Measurements from ENCODE around the gene SCAMP4. TPM values are rescaled to one million over a fixed set of nuclear protein-coding genes. Genes with fewer than 3 reads are reported as not detected.

The SCAMP4 gene
- total RNA-seq, 1 experiment from 2014 or later = 18.4 TPM

DNA sequence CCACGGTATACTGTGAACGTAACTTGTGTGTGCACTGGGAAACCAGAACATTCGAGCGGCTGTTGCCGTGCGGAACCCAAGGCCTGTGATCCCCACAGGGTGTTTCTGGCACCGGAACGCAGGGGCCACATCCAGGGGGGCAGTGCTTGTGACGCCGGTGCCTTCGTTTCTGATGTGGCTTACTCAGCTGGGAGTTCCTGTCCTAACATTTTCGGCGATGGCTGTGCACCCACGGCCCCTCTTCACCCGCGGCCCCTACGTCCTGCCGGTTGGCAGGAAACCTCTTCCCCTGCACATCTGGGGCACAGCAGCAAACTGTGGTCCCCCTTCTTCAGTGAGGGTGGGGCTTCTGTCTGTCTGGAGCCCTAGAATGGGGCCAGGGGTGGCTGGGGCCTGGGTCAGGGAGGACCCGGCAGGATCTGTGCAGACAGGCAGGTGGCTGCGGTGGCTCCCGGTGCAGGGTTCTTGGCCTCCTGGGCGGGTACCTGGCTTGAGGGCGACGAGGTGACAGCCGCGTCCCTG lies 61.9 kb downstream of the SCAMP4 start:
- Histone ChIP-seq H3K79me2 (ENCODE audit: low read length) (peaks cover 19% of the 10 kb centered on the region; the same call in 1 of the 2 replicates), H3K27ac (ENCODE audit: low read length) (no peak overlapping the region), H3K36me3 (ENCODE audit: insufficient read depth, low read length) (no peaks in the 10 kb centered on the region), H3K27me3 (ENCODE audit: low read length) (no peaks in the 10 kb centered on the region), H3K4me2 (ENCODE audit: low read depth, low read length, poor library complexity, severe bottlenecking) (no peak overlapping the region), H4K20me1 (ENCODE audit: insufficient read depth, low read depth, low read length) (no peaks in the 10 kb centered on the region), H3K9me3 (ENCODE audit: low read length) (no peaks in the 10 kb centered on the region), H2AFZ (ENCODE audit: low read length) (no peak overlapping the region), H3K4me3 (ENCODE audit: low read length) (no peak overlapping the region), H3K4me1 (ENCODE audit: low read length) (no peaks in the 10 kb centered on the region), H3K9ac (ENCODE audit: low read length) (no peak overlapping the region), H3K9me2 (replicated peaks; ENCODE audit: insufficient read depth, low read length) (no peaks in the 10 kb centered on the region)
- DNase-seq = no peak

DNA sequence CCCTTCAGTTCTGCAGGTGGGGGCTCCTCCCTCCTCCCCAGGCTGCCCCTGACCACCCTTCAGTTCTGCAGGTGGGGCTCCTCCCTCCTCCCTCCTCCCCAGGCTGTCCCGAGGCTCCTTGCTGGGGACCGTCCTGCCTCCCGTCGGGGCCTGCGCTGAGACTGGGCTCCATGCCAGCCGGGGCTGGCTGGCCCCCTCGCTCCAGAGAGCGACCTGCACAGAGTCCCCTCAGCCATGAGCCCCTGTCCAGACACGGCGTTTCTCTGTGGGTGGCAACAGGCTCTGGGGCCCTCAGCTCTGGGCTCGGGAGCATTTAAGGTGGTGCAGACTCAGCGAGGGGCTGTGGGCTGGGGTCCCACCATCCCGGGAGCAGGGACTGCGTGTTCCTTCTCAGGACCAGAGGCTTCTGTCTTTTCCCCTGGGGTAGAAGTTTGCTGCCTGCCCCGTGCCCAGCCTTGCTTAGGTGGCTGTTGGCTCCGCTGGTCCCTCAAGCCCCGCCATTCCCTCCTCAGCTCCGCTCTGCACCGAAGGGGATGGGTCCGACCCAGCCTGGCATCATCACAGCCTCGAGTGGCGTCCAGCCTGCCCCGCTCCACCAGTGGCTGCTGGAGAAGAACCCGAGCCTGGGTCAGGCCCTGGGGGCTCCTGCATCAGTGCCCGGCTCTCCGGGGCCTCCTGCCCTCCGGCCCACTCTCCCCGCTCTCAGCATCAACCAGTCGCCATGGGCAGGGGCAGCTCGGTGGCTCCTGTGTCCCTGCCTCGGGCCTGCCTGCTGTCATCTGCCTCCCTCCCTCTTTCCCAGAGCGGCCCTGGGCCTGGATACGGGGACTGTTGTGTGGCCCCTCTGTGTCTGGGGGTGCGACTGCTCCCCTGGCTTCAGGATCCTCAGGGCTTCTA lies 63.3 kb downstream of the SCAMP4 start:
- Histone ChIP-seq H3K79me2 (ENCODE audit: low read length) (peaks cover 25% of the 10 kb centered on the region; the same call in 1 of the 2 replicates), H2AFZ (ENCODE audit: low read length) (no peak overlapping the region), H3K4me2 (ENCODE audit: low read depth, low read length, poor library complexity, severe bottlenecking) (no peak overlapping the region)

GRCh38 chr19:1969176-1970002 lies 64.2 kb downstream of the SCAMP4 start:
- Histone ChIP-seq H3K9ac (ENCODE audit: low read length) (no peak overlapping the region), H3K36me3 (ENCODE audit: insufficient read depth, low read length) (no peaks in the 10 kb centered on the region), H3K9me3 (ENCODE audit: low read length) (no peaks in the 10 kb centered on the region), H4K20me1 (ENCODE audit: insufficient read depth, low read depth, low read length) (no peaks in the 10 kb centered on the region), H3K4me2 (ENCODE audit: low read depth, low read length, poor library complexity, severe bottlenecking) (no peak overlapping the region), H3K4me3 (ENCODE audit: low read length) (no peak overlapping the region), H3K9me2 (replicated peaks; ENCODE audit: insufficient read depth, low read length) (no peaks in the 10 kb centered on the region), H2AFZ (ENCODE audit: low read length) (no peak overlapping the region), H3K4me1 (ENCODE audit: low read length) (no peaks in the 10 kb centered on the region), H3K27ac (ENCODE audit: low read length) (no peak overlapping the region), H3K79me2 (ENCODE audit: low read length) (peaks cover 29% of the 10 kb centered on the region), H3K27me3 (ENCODE audit: low read length) (no peaks in the 10 kb centered on the region)
- no peak for DNase-seq

More for the DNA sequence above, 63.3 kb downstream of the SCAMP4 start:
- Histone ChIP-seq H3K9me2 (replicated peaks; ENCODE audit: insufficient read depth, low read length) (no peaks in the 10 kb centered on the region), H4K20me1 (ENCODE audit: insufficient read depth, low read depth, low read length) (no peaks in the 10 kb centered on the region), H3K36me3 (ENCODE audit: insufficient read depth, low read length) (no peaks in the 10 kb centered on the region), H3K9ac (ENCODE audit: low read length) (no peak overlapping the region), H3K27me3 (ENCODE audit: low read length) (no peaks in the 10 kb centered on the region), H3K4me3 (ENCODE audit: low read length) (no peak overlapping the region), H3K27ac (ENCODE audit: low read length) (no peak overlapping the region), H3K4me1 (ENCODE audit: low read length) (no peaks in the 10 kb centered on the region), H3K9me3 (ENCODE audit: low read length) (no peaks in the 10 kb centered on the region)
- DNase-seq = no peak

DNA sequence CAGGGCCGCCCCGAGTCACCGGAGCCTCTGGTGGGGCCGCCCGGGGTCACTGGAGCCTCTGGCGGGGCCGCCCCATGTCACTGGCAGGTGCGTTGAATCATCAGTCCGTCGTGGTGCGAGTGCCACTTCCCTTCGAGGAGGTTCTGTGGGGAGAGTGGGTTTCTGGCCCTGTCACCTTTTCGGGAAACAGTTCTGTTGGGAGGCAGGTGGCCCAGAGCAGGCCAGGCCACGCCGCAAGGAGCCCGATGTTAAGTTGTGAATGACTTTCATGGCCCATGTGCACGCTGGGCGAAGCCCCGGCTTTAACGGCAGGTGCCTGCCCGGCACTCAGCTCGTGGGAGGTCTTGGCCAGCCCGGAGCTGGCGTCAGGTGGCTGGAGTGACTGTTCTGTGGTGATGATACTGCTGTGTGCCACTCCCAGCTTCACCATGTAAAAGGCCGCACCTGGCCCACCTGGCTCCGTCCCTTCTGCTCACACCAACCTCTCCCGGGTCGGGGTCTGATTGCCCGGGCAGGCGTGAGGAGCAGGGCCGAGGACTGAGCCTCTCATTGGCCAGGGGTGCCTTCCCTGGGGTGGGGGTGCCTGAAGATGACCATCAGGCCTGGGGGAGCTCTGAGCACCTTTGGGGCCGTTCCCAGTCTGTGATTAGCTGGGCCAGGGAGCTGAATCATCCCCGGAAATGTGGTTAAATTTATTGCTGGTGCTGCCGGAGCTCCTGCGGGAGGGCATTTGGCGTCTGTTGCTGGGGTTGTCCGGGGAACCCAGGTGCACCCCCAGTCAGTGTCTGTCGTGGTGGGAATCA lies 65.0 kb downstream of the SCAMP4 start:
- DNase-seq = no peak

GRCh38 chr19:1970806-1971502 lies 65.8 kb downstream of the SCAMP4 start:
- peaks cover 32% of the 10 kb centered on the region for H3K79me2 ChIP-seq (ENCODE audit: low read length)
- no peaks in the 10 kb centered on the region for H3K4me1 ChIP-seq (ENCODE audit: low read length)
- H3K27me3 ChIP-seq (ENCODE audit: low read length) = no peaks in the 10 kb centered on the region
- no peaks in the 10 kb centered on the region for H4K20me1 ChIP-seq (ENCODE audit: insufficient read depth, low read depth, low read length)
- no peak overlapping the region for H2AFZ ChIP-seq (ENCODE audit: low read length)
- no peaks in the 10 kb centered on the region for H3K9me3 ChIP-seq (ENCODE audit: low read length)
- no peak overlapping the region for H3K9ac ChIP-seq (ENCODE audit: low read length)
- no peaks in the 10 kb centered on the region for H3K9me2 ChIP-seq (replicated peaks; ENCODE audit: insufficient read depth, low read length)
- H3K36me3 ChIP-seq (ENCODE audit: insufficient read depth, low read length) = no peaks in the 10 kb centered on the region
- no peak overlapping the region for H3K4me2 ChIP-seq (ENCODE audit: low read depth, low read length, poor library complexity, severe bottlenecking)
- no peak overlapping the region for H3K4me3 ChIP-seq (ENCODE audit: low read length)
- DNase-seq = no peak
- H3K27ac ChIP-seq (ENCODE audit: low read length) = no peak overlapping the region

More for the DNA sequence above, 65.0 kb downstream of the SCAMP4 start:
- Histone ChIP-seq H3K79me2 (ENCODE audit: low read length) (peaks cover 32% of the 10 kb centered on the region), H3K9me3 (ENCODE audit: low read length) (no peaks in the 10 kb centered on the region), H3K9ac (ENCODE audit: low read length) (no peak overlapping the region), H4K20me1 (ENCODE audit: insufficient read depth, low read depth, low read length) (no peaks in the 10 kb centered on the region), H3K36me3 (ENCODE audit: insufficient read depth, low read length) (no peaks in the 10 kb centered on the region), H2AFZ (ENCODE audit: low read length) (no peak overlapping the region), H3K4me1 (ENCODE audit: low read length) (no peaks in the 10 kb centered on the region), H3K4me2 (ENCODE audit: low read depth, low read length, poor library complexity, severe bottlenecking) (no peak overlapping the region), H3K27ac (ENCODE audit: low read length) (no peak overlapping the region), H3K4me3 (ENCODE audit: low read length) (no peak overlapping the region), H3K27me3 (ENCODE audit: low read length) (no peaks in the 10 kb centered on the region), H3K9me2 (replicated peaks; ENCODE audit: insufficient read depth, low read length) (no peaks in the 10 kb centered on the region)

DNA sequence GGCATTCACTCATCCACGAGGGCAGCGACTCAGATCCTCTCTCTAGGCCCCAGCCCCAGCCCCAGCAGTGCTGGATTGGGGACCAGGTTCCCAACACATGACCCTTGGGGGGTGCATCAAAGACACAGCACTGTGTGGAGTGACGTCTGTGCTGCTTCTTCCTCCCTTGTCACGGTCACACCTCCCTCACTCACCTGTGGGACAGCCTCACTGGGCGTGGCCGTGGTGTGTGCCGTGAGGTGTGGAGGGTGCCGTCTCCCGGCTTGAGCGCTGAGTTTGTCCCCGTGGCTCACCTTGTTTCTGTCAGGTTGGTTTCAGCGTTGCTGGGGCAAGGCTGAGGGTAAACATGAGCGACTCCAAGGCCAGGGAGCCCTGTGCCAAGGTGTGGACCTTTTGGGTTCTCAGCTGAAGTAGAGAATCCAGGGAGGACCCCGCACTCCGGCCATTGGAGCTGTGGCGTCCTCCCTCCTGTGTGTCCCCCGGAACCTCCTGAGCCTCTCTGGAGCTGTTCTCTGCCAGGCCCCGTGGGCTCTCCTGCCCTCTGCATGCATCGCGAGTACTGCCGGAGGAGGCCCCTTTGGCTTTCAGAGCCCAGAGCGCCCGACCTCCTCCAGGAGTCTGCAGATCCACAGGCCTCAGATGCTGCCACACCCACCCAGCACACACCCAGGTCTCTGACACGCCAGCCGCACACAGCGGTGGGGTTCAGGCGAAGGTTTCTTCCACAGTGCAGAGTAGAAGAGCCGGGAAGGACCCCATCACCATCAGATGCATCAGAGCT lies 69.4 kb downstream of the SCAMP4 start:
- Histone ChIP-seq H3K9me3 (ENCODE audit: low read length) (no peaks in the 10 kb centered on the region), H3K36me3 (ENCODE audit: insufficient read depth, low read length) (0 out of 2 replicates have a peak, but pooled peaks cover 4% of the 10 kb centered on the region), H3K9me2 (replicated peaks; ENCODE audit: insufficient read depth, low read length) (no peaks in the 10 kb centered on the region), H3K4me2 (ENCODE audit: low read depth, low read length, poor library complexity, severe bottlenecking) (no peak overlapping the region), H3K79me2 (ENCODE audit: low read length) (peaks cover 27% of the 10 kb centered on the region), H3K27ac (ENCODE audit: low read length) (no peak overlapping the region), H3K27me3 (ENCODE audit: low read length) (no peaks in the 10 kb centered on the region), H3K9ac (ENCODE audit: low read length) (no peak overlapping the region), H3K4me3 (ENCODE audit: low read length) (no peak overlapping the region), H4K20me1 (ENCODE audit: insufficient read depth, low read depth, low read length) (no peaks in the 10 kb centered on the region), H2AFZ (ENCODE audit: low read length) (no peak overlapping the region), H3K4me1 (ENCODE audit: low read length) (no peaks in the 10 kb centered on the region)
- DNase-seq = no peak

GRCh38 chr19:1975162-1975480 lies 69.9 kb downstream of the SCAMP4 start:
- H3K9ac ChIP-seq (ENCODE audit: low read length) = no peak overlapping the region
- no peak overlapping the region for H3K27ac ChIP-seq (ENCODE audit: low read length)
- H3K9me2 ChIP-seq (replicated peaks; ENCODE audit: insufficient read depth, low read length) = no peaks in the 10 kb centered on the region
- no peak overlapping the region for H3K4me3 ChIP-seq (ENCODE audit: low read length)
- H4K20me1 ChIP-seq (ENCODE audit: insufficient read depth, low read depth, low read length) = no peaks in the 10 kb centered on the region
- no peak for DNase-seq
- H3K36me3 ChIP-seq (ENCODE audit: insufficient read depth, low read length) = 0 out of 2 replicates have a peak, but pooled peaks cover 4% of the 10 kb centered on the region
- no peaks in the 10 kb centered on the region for H3K4me1 ChIP-seq (ENCODE audit: low read length)
- no peaks in the 10 kb centered on the region for H3K9me3 ChIP-seq (ENCODE audit: low read length)
- H3K79me2 ChIP-seq (ENCODE audit: low read length) = peaks cover 26% of the 10 kb centered on the region
- no peak overlapping the region for H2AFZ ChIP-seq (ENCODE audit: low read length)
- H3K27me3 ChIP-seq (ENCODE audit: low read length) = no peaks in the 10 kb centered on the region
- H3K4me2 ChIP-seq (ENCODE audit: low read depth, low read length, poor library complexity, severe bottlenecking) = no peak overlapping the region
